NCI-H2029 treated with DMSO at 0.1 percent for 48 hours (cell line): Measurements from ENCODE around the gene FAM228B.
A peak's percentile ranks its signal among the peaks of the same experiment; 100 is the strongest.
"Not testable (repeated sequence)": the region's sequence is repeated elsewhere in the genome, so short reads cannot be mapped to it uniquely, and the experiment has no call there.

Source experiments
- DNase-seq: peaks from one replicate; lab custom pipeline; 2025; lab: John Stamatoyannopoulos, UW

The FAM228B gene

GRCh38 chr2:24159708-24160107, 36.4 kb downstream of the FAM228B start:
- no peak for DNase-seq

GRCh38 chr2:24160761-24161160, 37.5 kb downstream of the FAM228B start:
- no peak for DNase-seq

- DNase-seq: no peak
Measured at GRCh38 chr2:24162494-24162893, 39.2 kb downstream of the FAM228B start.

- no peak for DNase-seq
Measured at GRCh38 chr2:24163186-24163585, 39.9 kb downstream of the FAM228B start.

- DNase-seq: no peak
Measured at GRCh38 chr2:24163601-24164000, 40.3 kb downstream of the FAM228B start.

GRCh38 chr2:24164416-24164973, 41.2 kb downstream of the FAM228B start:
- no peak for DNase-seq

GRCh38 chr2:24169023-24169422, 45.8 kb downstream of the FAM228B start:
- DNase-seq: no peak

GRCh38 chr2:24174851-24175277, 51.6 kb downstream of the FAM228B start, which contains the start of gene FAM228A:
Gene FAM228A, plus strand, starts transcription at chr2:24175053. Its CDS starts 428 bp downstream, at chr2:24175481.
- no peak for DNase-seq

- DNase-seq: no peak
Measured at GRCh38 chr2:24175631-24176187, 52.4 kb downstream of the FAM228B start.

GRCh38 chr2:24176326-24176725, 53.1 kb downstream of the FAM228B start:
- no peak for DNase-seq

GRCh38 chr2:24179683-24180082, 56.4 kb downstream of the FAM228B start:
- no peak for DNase-seq

GRCh38 chr2:24181849-24182248, 58.6 kb downstream of the FAM228B start:
- DNase-seq: peak; percentile 49

GRCh38 chr2:24182507-24182906, 59.2 kb downstream of the FAM228B start:
- DNase-seq: peak; percentile 88

- no peak for DNase-seq
Measured at GRCh38 chr2:24183366-24184069, 60.2 kb downstream of the FAM228B start.

- no peak for DNase-seq
Measured at GRCh38 chr2:24189551-24189950, 66.3 kb downstream of the FAM228B start.

GRCh38 chr2:24190503-24190902, 67.2 kb downstream of the FAM228B start:
- DNase-seq: no peak

- no peak for DNase-seq
Measured at GRCh38 chr2:24191156-24191555, 67.9 kb downstream of the FAM228B start.

- no peak for DNase-seq
Measured at GRCh38 chr2:24191848-24192247, 68.6 kb downstream of the FAM228B start.

GRCh38 chr2:24197213-24197612, 73.9 kb downstream of the FAM228B start:
- not testable (repeated sequence) for DNase-seq

- DNase-seq: no peak
Measured at GRCh38 chr2:24199968-24200590, 76.8 kb downstream of the FAM228B start.

- DNase-seq: no peak
Measured at GRCh38 chr2:24200799-24201198, 77.5 kb downstream of the FAM228B start.

- no peak for DNase-seq
Measured at GRCh38 chr2:24203029-24203786, 79.9 kb downstream of the FAM228B start.
